GM12864 (cell line): ENCODE results near the gene C15orf62.

ENCODE experiments used
- DNase-seq: peaks from one replicate; pipeline ENCODE4 v3.0.0-alpha.2; 2011; ENCODE audit warnings: low read depth
- H3K4me3 ChIP-seq: 2 replicates; pipeline ENCODE4 v1.5.1; 2011; ENCODE audit warnings: mild to moderate bottlenecking, low read depth, low read length, control low read depth
- CTCF ChIP-seq: IDR thresholded peaks from 2 replicates; pipeline ENCODE4 v1.5.1; 2011; ENCODE audit warnings: low read depth, mild to moderate bottlenecking, moderate library complexity, low read length, control low read depth, inconsistent platforms; ENCODE audit errors: missing control alignments

Gene C15orf62

DNA sequence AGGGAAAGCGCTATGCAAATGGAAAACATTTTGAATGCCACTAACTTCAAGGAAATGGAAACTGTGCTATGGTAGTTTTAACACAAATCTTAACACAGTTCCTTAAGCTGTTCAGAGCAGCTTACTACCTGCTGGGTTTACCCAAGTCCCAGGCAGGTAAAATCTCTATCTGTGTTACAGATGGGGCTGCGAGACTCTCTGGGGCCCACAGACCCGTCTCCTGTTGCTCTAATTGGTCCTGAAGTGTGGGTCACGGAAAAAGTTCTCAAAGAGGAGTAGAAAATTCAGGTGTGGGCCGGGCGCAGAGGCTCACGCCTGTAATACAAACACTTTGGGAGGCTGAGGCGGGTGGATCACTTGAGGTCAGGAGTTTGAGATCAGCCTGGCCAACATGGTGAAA lies 20.2 kb downstream of the C15orf62 start:
- no peak for DNase-seq
- H3K4me3 ChIP-seq: no peak overlapping the region
- no peak for TF ChIP-seq CTCF

DNA sequence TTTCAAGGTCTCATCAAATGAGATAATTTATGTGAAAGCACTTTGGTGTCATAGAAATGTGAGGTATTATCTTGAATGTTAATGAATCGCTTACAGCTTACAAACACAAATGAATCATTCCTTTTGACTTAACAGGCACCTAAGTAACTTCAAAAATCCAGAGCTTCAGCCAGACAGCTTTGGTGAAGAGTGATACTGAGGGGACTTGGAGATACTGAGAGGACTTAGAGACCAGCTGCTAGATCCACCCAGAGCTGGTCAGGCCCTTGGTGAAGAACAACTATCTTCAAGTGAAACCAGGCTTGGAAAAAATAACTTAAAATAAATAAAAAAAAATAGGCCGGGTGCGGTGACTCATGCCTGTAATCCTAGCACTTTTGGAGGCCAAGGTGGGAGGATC lies 20.9 kb downstream of the C15orf62 start:
- TF ChIP-seq CTCF: no peak
- DNase-seq: no peak
- H3K4me3 ChIP-seq: no peak overlapping the region

GRCh38 chr15:40792394-40792793 lies 22.6 kb downstream of the C15orf62 start:
- no peak for DNase-seq
- no peak overlapping the region for H3K4me3 ChIP-seq
- TF ChIP-seq CTCF: no peak

DNA sequence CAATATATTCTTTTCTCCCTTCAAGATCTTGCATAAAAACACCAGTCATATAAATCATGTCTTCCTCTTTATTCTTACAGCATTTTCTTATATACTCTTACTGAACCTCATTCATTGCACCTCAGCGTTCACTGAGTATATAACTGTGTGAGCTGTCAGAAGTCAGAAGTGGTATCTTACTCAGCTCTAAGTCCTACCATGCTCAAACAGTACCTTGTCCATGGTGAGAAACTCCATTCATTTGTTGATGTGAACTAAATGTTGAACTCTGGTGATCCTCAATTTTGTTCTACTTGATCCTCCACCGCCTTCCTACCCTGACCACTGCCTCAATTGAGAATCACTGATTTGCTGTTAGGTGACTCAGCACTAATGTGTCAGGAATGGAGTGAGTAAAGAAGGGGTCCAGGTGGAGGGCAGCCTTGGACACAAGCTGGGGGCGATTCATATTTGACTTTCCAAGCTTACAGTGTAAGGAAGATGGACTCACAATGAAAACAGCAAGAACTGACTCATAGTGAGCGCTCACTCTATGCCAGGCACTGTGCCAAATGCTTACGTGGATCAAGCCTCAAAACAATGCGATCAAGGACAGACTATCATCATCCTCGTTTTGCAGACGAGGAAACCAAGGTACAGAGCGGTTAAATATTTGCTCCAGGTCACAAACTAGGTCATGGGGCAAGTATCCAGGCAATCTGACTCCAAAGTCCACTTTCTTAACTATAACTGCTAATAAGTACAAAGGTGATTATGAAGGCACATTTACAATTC lies 23.6 kb downstream of the C15orf62 start:
- no peak for DNase-seq
- no peak for TF ChIP-seq CTCF
- no peak overlapping the region for H3K4me3 ChIP-seq

DNA sequence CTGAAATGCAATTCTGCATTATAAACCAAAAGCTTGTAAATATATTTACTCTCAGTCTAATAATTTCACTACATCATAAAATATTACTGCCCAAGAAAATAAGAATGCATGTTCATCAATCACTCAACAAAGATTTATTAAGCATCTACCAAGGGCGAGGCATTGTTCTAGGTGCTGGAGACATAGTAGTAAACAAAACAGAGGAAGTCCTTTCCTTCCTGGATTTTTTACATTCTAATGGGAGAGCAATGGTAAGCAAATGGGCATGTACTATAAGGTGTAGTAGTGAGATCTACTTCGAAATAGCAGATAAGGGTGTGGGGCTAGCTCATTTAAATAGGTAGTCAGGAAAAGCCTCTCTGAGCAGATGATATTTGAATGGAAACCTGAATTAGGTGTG lies 26.3 kb downstream of the C15orf62 start:
- no peak overlapping the region for H3K4me3 ChIP-seq
- TF ChIP-seq CTCF: no peak
- no peak for DNase-seq

DNA sequence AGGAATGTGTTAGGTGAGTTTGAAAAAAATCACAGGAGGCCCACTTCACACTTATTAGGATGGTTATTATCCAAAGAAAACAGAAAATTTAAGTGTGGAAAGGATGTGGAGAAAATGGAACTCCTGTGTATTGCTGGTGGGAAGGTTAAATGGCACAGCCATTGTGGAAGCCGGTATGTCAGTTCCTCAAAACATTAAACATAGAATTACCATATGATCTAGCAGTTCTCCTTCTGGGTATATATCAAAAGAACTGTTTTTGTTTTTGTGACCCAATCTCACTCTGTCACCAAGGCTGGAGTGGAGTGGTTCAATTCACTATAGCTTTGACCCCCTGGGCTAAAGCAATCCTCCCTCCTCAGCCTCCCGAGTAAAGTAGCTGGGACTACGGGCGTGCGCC lies 26.7 kb downstream of the C15orf62 start:
- no peak for DNase-seq
- no peak overlapping the region for H3K4me3 ChIP-seq
- TF ChIP-seq CTCF: no peak

- no peak for DNase-seq
- TF ChIP-seq CTCF: no peak
- H3K4me3 ChIP-seq: no peak overlapping the region
These were observed 29.7 kb downstream of the C15orf62 start for GRCh38 chr15:40799523-40799922.
